ENCODE measurements around the gene DSG2. TPM values are rescaled to one million over a fixed set of nuclear protein-coding genes. Genes with fewer than 3 reads are reported as not detected.

The DSG2 gene
- total RNA-seq, 1 donor from 2014 or later, result 1.4 TPM

GRCh38 chr18:31548853-31549252 lies 50.9 kb downstream of the DSG2 start:
- peaks cover 3% of the 10 kb centered on the region for H3K27me3 Mint-ChIP-seq (ENCODE audit: low read depth)
- H3K9me3 Mint-ChIP-seq, result no peaks in the 10 kb centered on the region
- no peaks in the 10 kb centered on the region for H3K36me3 Mint-ChIP-seq (ENCODE audit: low read depth)
- no peak overlapping the region for H3K4me3 Mint-ChIP-seq (ENCODE audit: low read depth)
- no peak overlapping the region for H3K27ac Mint-ChIP-seq
- H3K4me1 Mint-ChIP-seq (ENCODE audit: low read depth), result no peaks in the 10 kb centered on the region
- DNase-seq (ENCODE audit: low spot score), result no peak
- intact Hi-C loops (cut with micrococcal nuclease), result no loop called here

GRCh38 chr18:31549416-31549815 lies 51.4 kb downstream of the DSG2 start:
- Mint-ChIP-seq H3K27me3 (ENCODE audit: low read depth) (peaks cover 5% of the 10 kb centered on the region), H3K4me3 (ENCODE audit: low read depth) (no peak overlapping the region), H3K27ac (no peak overlapping the region), H3K9me3 (no peaks in the 10 kb centered on the region), H3K4me1 (ENCODE audit: low read depth) (no peaks in the 10 kb centered on the region), H3K36me3 (ENCODE audit: low read depth) (no peaks in the 10 kb centered on the region)
- no peak for DNase-seq (ENCODE audit: low spot score)
- intact Hi-C loops (cut with micrococcal nuclease), result no loop called here

DNA sequence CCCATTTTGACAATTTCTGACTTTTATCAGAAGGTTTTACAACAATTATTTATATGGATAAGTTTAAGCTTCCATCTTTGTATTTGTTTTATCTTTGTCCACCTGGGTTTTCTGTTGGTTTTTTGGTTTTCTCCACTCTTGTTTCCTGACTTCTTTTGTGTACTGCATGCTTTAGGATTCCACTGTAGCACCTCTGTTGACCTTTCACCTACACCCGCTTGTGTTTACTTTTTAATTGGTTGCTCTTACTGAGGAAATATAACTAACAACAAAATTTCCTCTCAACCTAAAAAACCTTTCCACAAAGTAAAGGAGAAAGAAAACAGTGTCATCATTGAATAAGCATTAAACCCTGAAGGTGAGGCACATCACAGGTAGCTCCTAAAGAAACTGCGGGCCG lies 53.9 kb downstream of the DSG2 start:
- no peak overlapping the region for H3K27ac Mint-ChIP-seq
- no peaks in the 10 kb centered on the region for H3K9me3 Mint-ChIP-seq
- H3K4me3 Mint-ChIP-seq (ENCODE audit: low read depth), result no peak overlapping the region
- H3K36me3 Mint-ChIP-seq (ENCODE audit: low read depth), result no peaks in the 10 kb centered on the region
- intact Hi-C loops (cut with micrococcal nuclease), result no loop called here
- peaks cover 7% of the 10 kb centered on the region for H3K27me3 Mint-ChIP-seq (ENCODE audit: low read depth)
- H3K4me1 Mint-ChIP-seq (ENCODE audit: low read depth), result no peaks in the 10 kb centered on the region
- DNase-seq (ENCODE audit: low spot score), result no peak

DNA sequence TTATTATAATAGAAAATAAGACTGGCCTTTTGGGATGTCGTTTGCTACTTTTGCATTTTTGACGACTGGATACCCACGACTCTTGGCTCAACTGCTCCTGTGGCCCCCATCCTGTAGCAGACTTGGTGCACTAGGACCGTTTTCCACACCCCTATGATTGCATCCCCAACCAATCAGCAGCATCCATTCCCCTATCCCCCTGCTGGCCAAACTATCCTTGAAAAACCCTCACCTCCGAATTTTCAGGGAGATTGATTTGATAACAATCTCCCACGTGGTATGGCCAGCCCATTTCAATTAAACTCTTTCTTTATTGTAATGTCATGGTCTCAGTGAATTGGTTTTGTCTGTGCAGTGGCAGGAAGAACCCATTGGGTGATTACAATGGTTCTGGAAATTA lies 55.8 kb downstream of the DSG2 start:
- H3K27ac Mint-ChIP-seq, result no peak overlapping the region
- peaks cover 7% of the 10 kb centered on the region for H3K27me3 Mint-ChIP-seq (ENCODE audit: low read depth)
- H3K4me1 Mint-ChIP-seq (ENCODE audit: low read depth), result no peaks in the 10 kb centered on the region
- no peak for DNase-seq (ENCODE audit: low spot score)
- no peak overlapping the region for H3K4me3 Mint-ChIP-seq (ENCODE audit: low read depth)
- no peaks in the 10 kb centered on the region for H3K36me3 Mint-ChIP-seq (ENCODE audit: low read depth)
- intact Hi-C loops (cut with micrococcal nuclease), result no loop called here
- H3K9me3 Mint-ChIP-seq, result no peaks in the 10 kb centered on the region

DNA sequence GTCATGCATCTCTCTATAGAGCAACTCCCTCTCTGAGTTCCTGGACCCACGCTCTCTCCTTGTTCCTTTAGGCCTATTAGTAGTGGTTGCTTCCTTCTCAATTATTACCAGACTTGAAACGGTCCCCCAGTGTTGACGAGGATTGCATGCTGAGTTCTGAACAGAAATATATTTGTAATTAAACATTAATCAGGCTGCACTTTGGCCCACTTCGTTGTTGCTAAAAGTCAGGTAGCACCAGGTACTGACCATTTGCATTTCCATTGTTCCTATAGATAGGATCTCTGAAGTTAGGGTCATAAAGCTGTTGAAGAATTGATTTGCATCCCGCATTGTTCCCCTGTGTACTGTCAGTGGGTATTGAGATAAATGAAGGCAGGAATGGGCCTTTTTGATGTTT lies 56.8 kb downstream of the DSG2 start:
- no peaks in the 10 kb centered on the region for H3K36me3 Mint-ChIP-seq (ENCODE audit: low read depth)
- H3K4me1 Mint-ChIP-seq (ENCODE audit: low read depth), result no peaks in the 10 kb centered on the region
- H3K4me3 Mint-ChIP-seq (ENCODE audit: low read depth), result no peak overlapping the region
- intact Hi-C loops (cut with micrococcal nuclease), result loop anchor here (5.0 kb wide), 2 partner anchors 263 to 403 kb away; no protein-coding TSS in a partner anchor
- no peak for DNase-seq (ENCODE audit: low spot score)
- H3K27ac Mint-ChIP-seq, result no peak overlapping the region
- H3K27me3 Mint-ChIP-seq (ENCODE audit: low read depth), result peaks cover 7% of the 10 kb centered on the region
- H3K9me3 Mint-ChIP-seq, result no peaks in the 10 kb centered on the region

DNA sequence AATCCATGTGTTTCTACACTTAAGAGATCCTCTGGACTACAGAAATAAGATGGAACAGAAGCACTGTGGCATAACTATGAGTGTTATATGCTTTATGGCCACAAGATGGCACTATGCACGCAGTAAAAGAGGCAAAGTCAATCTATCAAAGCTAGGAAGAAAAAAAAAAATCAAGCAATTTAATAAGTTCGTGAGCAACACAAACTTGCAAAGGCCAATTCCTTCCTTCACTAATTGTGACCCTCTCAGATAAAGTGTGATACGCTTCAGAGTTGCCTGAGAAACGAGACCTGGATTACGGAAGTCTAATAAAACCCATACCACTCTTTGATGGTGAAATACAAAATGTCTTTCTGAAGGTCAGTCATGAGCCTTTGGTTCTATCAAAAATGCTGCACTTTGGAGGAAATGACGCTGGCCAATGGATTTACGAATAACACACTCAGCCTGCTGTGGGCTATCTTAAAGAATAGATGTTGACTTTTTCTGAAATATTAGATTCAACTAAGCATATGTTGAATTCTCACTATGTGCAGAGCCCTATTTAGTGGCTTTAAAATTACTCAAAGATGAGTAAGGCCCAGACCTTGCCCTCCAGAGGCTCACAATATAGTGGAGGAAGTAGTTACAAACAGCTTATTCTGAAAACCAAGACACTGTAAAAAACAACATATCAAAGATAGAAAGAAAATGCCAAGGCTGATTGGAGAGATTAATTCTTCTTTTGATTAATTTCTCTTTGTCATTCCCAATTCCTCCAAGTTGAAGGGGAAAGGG lies 58.2 kb downstream of the DSG2 start:
- Mint-ChIP-seq H3K36me3 (ENCODE audit: low read depth) (no peaks in the 10 kb centered on the region), H3K27ac (no peak overlapping the region), H3K4me3 (ENCODE audit: low read depth) (no peak overlapping the region), H3K4me1 (ENCODE audit: low read depth) (no peaks in the 10 kb centered on the region), H3K27me3 (ENCODE audit: low read depth) (peaks cover 7% of the 10 kb centered on the region), H3K9me3 (no peaks in the 10 kb centered on the region)
- DNase-seq (ENCODE audit: low spot score), result no peak
- intact Hi-C loops (cut with micrococcal nuclease), result loop anchor here (1.0 to 5.0 kb wide), 3 partner anchors 166 to 401 kb away; no protein-coding TSS in a partner anchor

DNA sequence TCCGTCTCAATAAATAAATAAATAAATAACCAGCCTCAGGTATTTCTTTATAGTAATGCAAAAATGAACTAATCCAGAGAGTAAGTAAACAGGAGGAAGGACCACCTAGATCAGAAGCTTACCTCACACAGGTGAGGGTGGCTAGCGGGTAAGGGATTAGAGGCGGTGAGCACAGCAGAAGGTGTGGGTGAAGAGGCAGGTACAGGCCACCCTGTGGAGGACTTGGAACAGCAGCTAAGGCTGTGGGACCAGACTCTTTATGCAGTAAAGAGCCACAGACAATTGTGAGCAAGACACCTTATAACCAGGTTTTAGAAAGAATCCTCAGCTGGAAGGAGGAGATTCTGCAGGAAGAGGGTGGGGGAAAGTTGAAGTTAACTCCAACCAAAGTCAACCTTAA lies 59.5 kb downstream of the DSG2 start:
- no peaks in the 10 kb centered on the region for H3K9me3 Mint-ChIP-seq
- peaks cover 7% of the 10 kb centered on the region for H3K27me3 Mint-ChIP-seq (ENCODE audit: low read depth)
- no peak overlapping the region for H3K27ac Mint-ChIP-seq
- H3K4me1 Mint-ChIP-seq (ENCODE audit: low read depth), result no peaks in the 10 kb centered on the region
- intact Hi-C loops (cut with micrococcal nuclease), result loop anchor here (5.0 kb wide), 2 partner anchors 260 to 400 kb away; no protein-coding TSS in a partner anchor
- H3K36me3 Mint-ChIP-seq (ENCODE audit: low read depth), result no peaks in the 10 kb centered on the region
- DNase-seq (ENCODE audit: low spot score), result no peak
- no peak overlapping the region for H3K4me3 Mint-ChIP-seq (ENCODE audit: low read depth)

DNA sequence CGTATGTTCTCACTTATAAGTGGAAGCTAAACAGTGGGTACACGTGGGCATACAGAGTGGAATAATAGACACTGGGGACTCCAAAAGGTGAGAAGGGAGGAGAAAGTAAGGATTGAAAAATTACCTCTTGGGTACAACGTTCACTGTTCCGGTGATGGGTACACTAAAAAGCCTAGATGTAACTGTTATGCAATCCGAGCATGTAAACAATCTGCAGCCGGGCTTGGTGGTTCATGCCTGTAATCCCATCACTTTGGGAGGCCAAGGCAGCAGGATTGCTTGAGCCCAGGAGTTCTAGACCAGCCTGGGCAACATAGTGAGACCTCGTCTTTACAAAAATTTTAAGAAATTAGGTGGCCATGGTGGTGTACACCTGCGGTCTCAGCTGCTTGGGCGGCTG lies 60.6 kb downstream of the DSG2 start:
- no peak for DNase-seq (ENCODE audit: low spot score)
- intact Hi-C loops (cut with micrococcal nuclease), result loop anchor here (5.0 kb wide), 2 partner anchors 259 to 399 kb away; no protein-coding TSS in a partner anchor
- H3K36me3 Mint-ChIP-seq (ENCODE audit: low read depth), result no peaks in the 10 kb centered on the region
- H3K9me3 Mint-ChIP-seq, result no peaks in the 10 kb centered on the region
- no peak overlapping the region for H3K27ac Mint-ChIP-seq
- no peaks in the 10 kb centered on the region for H3K4me1 Mint-ChIP-seq (ENCODE audit: low read depth)
- H3K4me3 Mint-ChIP-seq (ENCODE audit: low read depth), result no peak overlapping the region
- peaks cover 3% of the 10 kb centered on the region for H3K27me3 Mint-ChIP-seq (ENCODE audit: low read depth)

DNA sequence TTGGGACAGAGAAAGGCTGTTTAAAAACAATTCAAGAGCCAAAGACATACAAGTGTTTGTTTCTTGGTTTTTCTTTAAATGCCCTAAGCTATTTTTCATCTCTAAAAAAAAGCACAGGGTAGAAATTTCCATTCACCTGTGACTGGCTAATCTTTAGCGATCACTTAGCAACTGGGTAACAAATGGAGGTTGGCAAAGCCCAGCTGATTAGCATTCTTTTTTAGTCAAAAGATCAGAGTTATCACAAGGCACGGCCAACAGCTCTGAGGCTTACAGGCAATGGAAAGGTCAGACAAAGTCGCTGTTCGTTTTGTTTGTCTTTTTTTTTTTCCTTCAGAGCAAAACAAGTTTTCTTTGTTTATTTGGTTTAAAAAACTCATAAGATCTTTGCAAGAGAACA lies 64.7 kb downstream of the DSG2 start:
- H3K36me3 Mint-ChIP-seq (ENCODE audit: low read depth), result no peaks in the 10 kb centered on the region

DNA sequence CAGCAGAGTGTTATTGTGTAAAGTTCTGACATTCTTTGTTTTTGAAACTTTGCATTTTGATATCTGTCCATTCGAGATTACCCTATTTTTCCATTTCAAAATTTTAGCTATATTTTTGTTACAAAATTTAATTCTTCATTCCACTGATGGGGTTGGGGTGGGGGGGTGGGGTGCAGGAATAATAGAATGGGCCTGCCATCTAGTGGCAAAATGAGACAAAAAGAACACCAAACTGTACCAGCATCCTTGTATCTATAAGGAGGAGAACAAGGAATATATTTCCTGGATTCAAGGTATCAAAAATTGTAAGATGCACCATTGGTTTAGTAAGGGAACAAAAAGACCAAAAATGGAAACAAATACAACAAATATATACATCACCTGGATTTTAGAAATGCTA lies 65.8 kb downstream of the DSG2 start:
- no peaks in the 10 kb centered on the region for H3K36me3 Mint-ChIP-seq (ENCODE audit: low read depth)
- H3K27ac Mint-ChIP-seq, result no peak overlapping the region
- intact Hi-C loops (cut with micrococcal nuclease), result no loop called here
- no peak for DNase-seq (ENCODE audit: low spot score)
- H3K4me3 Mint-ChIP-seq (ENCODE audit: low read depth), result no peak overlapping the region
- H3K9me3 Mint-ChIP-seq, result no peaks in the 10 kb centered on the region
- no peaks in the 10 kb centered on the region for H3K27me3 Mint-ChIP-seq (ENCODE audit: low read depth)
- H3K4me1 Mint-ChIP-seq (ENCODE audit: low read depth), result no peaks in the 10 kb centered on the region

More for the DNA sequence above, 64.7 kb downstream of the DSG2 start:
- no peak for DNase-seq (ENCODE audit: low spot score)
- Mint-ChIP-seq H3K4me1 (ENCODE audit: low read depth) (no peaks in the 10 kb centered on the region), H3K27ac (no peak overlapping the region), H3K9me3 (no peaks in the 10 kb centered on the region), H3K27me3 (ENCODE audit: low read depth) (no peaks in the 10 kb centered on the region), H3K4me3 (ENCODE audit: low read depth) (no peak overlapping the region)
- intact Hi-C loops (cut with micrococcal nuclease), result no loop called here

GRCh38 chr18:31565345-31565744 lies 67.4 kb downstream of the DSG2 start:
- no peaks in the 10 kb centered on the region for H3K9me3 Mint-ChIP-seq
- H3K27me3 Mint-ChIP-seq (ENCODE audit: low read depth), result no peaks in the 10 kb centered on the region
- H3K36me3 Mint-ChIP-seq (ENCODE audit: low read depth), result no peaks in the 10 kb centered on the region
- DNase-seq (ENCODE audit: low spot score), result no peak
- no peak overlapping the region for H3K4me3 Mint-ChIP-seq (ENCODE audit: low read depth)
- intact Hi-C loops (cut with micrococcal nuclease), result no loop called here
- no peak overlapping the region for H3K27ac Mint-ChIP-seq
- H3K4me1 Mint-ChIP-seq (ENCODE audit: low read depth), result no peaks in the 10 kb centered on the region

DNA sequence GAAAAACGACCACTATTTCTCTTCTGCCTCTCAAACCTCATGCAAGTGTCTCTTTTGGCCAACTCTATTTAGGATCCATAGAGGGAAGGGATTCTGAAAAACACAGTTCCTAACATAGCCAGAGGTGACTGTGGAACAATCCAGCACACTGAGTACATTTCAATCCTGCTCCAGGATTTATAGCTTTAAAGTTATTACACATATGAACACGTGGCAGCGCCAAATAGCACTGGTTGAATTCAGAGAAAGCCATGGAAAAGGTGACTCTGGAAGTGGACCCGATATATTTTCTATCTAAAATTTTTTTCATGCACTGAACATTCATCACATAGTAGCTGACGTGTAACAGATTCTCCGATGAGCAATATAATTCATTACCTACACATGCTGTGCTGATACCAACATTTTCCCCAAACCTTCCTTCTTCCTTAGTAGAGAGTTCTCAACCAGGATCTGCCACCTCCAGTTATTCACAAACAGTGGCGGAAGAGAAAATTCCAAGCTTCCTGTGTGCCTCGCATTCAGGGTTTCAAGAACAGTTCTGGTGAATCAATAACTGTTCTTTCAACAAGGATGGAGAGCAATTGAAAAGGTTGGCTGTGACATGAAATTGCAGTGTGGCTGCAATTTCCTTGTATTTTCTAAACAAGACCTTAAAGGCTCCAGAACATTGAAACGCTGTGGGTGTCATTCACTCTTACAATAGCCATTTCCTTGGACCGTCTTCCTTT lies 68.0 kb downstream of the DSG2 start:
- Mint-ChIP-seq H3K27me3 (ENCODE audit: low read depth) (no peaks in the 10 kb centered on the region), H3K4me1 (ENCODE audit: low read depth) (no peaks in the 10 kb centered on the region)

DNA sequence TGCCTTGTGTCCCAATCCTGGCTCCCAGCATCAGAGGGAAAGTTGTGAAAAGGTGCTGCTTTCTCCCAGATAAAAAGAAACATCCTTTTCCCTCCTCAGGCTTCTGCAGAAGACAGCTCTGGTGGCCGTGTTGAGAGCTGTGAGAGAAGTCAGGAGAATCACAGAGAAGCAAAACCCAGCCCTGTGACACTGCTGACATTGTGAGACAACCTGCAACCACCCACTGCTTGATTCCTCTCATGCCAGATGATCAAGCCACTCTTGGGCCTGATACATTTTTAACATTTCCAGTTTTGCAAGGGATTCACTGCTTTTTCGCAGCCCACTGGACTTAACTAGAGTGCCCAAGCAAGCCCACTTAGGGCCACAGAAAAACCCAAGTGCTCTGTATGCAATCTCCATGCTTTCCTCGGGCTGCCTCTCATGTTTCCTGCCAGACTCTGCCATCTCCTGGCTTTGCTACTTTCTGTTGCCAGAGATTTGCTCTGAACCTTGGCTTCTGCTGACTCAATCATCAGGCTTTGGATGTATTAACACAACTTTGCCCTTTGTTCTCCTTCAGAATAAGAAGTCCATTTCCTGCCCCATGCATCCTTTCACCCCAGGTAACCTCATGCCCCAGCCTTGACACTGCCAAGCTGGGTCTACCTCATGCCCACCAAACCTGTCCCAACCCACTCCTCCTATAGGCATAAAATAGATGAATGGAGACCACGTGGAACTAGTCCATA lies 68.8 kb downstream of the DSG2 start:
- intact Hi-C loops (cut with micrococcal nuclease), result no loop called here
- Mint-ChIP-seq H3K36me3 (ENCODE audit: low read depth) (no peaks in the 10 kb centered on the region), H3K4me3 (ENCODE audit: low read depth) (no peak overlapping the region), H3K9me3 (no peaks in the 10 kb centered on the region), H3K27me3 (ENCODE audit: low read depth) (no peaks in the 10 kb centered on the region), H3K4me1 (ENCODE audit: low read depth) (no peaks in the 10 kb centered on the region), H3K27ac (no peak overlapping the region)
- DNase-seq (ENCODE audit: low spot score), result no peak

More for the DNA sequence above, 68.0 kb downstream of the DSG2 start:
- Mint-ChIP-seq H3K9me3 (no peaks in the 10 kb centered on the region), H3K4me3 (ENCODE audit: low read depth) (no peak overlapping the region), H3K36me3 (ENCODE audit: low read depth) (no peaks in the 10 kb centered on the region), H3K27ac (no peak overlapping the region)
- no peak for DNase-seq (ENCODE audit: low spot score)
- intact Hi-C loops (cut with micrococcal nuclease), result no loop called here

Measured in activated T-helper 2 cell treated with anti-CD3 and anti-CD28 coated beads, Interferon-gamma antibody, Interleukin-2, Interleukin-4, amounts not matched to agents 10 μg/mL and 5 μg/mL and 100 μg/mL, durations not matched to agents 14 hours and 24 hours and 36 hours (primary cell).